ENCODE measurements around the gene BHLHA9. TPM values are rescaled to one million over a fixed set of nuclear protein-coding genes. Genes with fewer than 3 reads are reported as not detected.
A peak's percentile ranks its signal among the peaks of the same experiment; 100 is the strongest.

Gene BHLHA9
- total RNA-seq, 2 donors from 2014 or later = not detected

GRCh38 chr17:1226308-1226707, 43.9 kb upstream of the BHLHA9 start:
- DNase-seq = no peak
- no peak for TF ChIP-seq CTCF (IDR thresholded peaks at IDR 0.05)
- Histone ChIP-seq H3K27me3 (no peaks in the 10 kb centered on the region), H3K9me3 (no peaks in the 10 kb centered on the region), H3K4me1 (peaks cover 2% of the 10 kb centered on the region), H3K36me3 (no peaks in the 10 kb centered on the region), H3K27ac (no peak overlapping the region), H3K9ac (ENCODE audit: low read depth in 2 of 2, low read length in 2 of 2) (no peak overlapping the region), H3K4me3 (no peak overlapping the region)
- intact Hi-C loops (cut with DNase I) = no loop called here

- Histone ChIP-seq H3K36me3 (no peaks in the 10 kb centered on the region), H3K4me3 (peak overlapping the region; percentile 71), H3K27ac (peak overlapping the region; percentile 85), H3K4me1 (peaks cover 2% of the 10 kb centered on the region), H3K9ac (ENCODE audit: low read depth in 2 of 2, low read length in 2 of 2) (peak overlapping the region; percentile 80 to 89), H3K27me3 (no peaks in the 10 kb centered on the region), H3K9me3 (no peaks in the 10 kb centered on the region)
- intact Hi-C loops (cut with DNase I) = no loop called here
- TF ChIP-seq CTCF (IDR thresholded peaks at IDR 0.05) = no peak
- no peak for DNase-seq
Observed at GRCh38 chr17:1227365-1227764, 42.9 kb upstream of the BHLHA9 start.

GRCh38 chr17:1227917-1228780, 42.1 kb upstream of the BHLHA9 start:
- H3K9ac ChIP-seq (ENCODE audit: low read depth in 2 of 2, low read length in 2 of 2) = peak overlapping the region; percentile 80 to 89
- intact Hi-C loops (cut with DNase I) = no loop called here
- no peaks in the 10 kb centered on the region for H3K9me3 ChIP-seq
- peaks cover 2% of the 10 kb centered on the region for H3K4me1 ChIP-seq
- no peaks in the 10 kb centered on the region for H3K36me3 ChIP-seq
- H3K4me3 ChIP-seq = peak overlapping the region; percentile 71
- peak overlapping the region; percentile 85 for H3K27ac ChIP-seq
- no peak for TF ChIP-seq CTCF (IDR thresholded peaks at IDR 0.05)
- no peaks in the 10 kb centered on the region for H3K27me3 ChIP-seq
- peak; percentile 74 for DNase-seq

- TF ChIP-seq CTCF (IDR thresholded peaks at IDR 0.05) = no peak
- H3K4me1 ChIP-seq = peaks cover 2% of the 10 kb centered on the region
Observed at GRCh38 chr17:1228781-1229348, 41.4 kb upstream of the BHLHA9 start.

GRCh38 chr17:1229349-1229899, 40.8 kb upstream of the BHLHA9 start:
- peak overlapping the region; percentile 71 for H3K4me3 ChIP-seq
- peak; percentile 91 for DNase-seq
- TF ChIP-seq CTCF (IDR thresholded peaks at IDR 0.05) = no peak
- H3K27me3 ChIP-seq = no peaks in the 10 kb centered on the region
- H3K27ac ChIP-seq = peak overlapping the region; percentile 85
- peak overlapping the region; percentile 70 to 88 for H3K9ac ChIP-seq (ENCODE audit: low read depth in 2 of 2, low read length in 2 of 2)
- intact Hi-C loops (cut with DNase I) = no loop called here
- no peaks in the 10 kb centered on the region for H3K36me3 ChIP-seq
- H3K4me1 ChIP-seq = peaks cover 2% of the 10 kb centered on the region
- H3K9me3 ChIP-seq = no peaks in the 10 kb centered on the region

More at GRCh38 chr17:1228781-1229348, 41.4 kb upstream of the BHLHA9 start:
- Histone ChIP-seq H3K27ac (peak overlapping the region; percentile 85), H3K9me3 (no peaks in the 10 kb centered on the region), H3K36me3 (no peaks in the 10 kb centered on the region), H3K9ac (ENCODE audit: low read depth in 2 of 2, low read length in 2 of 2) (peak overlapping the region; percentile 51 to 88), H3K27me3 (no peaks in the 10 kb centered on the region), H3K4me3 (peak overlapping the region; percentile 71)
- DNase-seq = no peak
- intact Hi-C loops (cut with DNase I) = no loop called here

Measured in colonic mucosa (tissue), 4 donors.